Measurements from ENCODE around the gene FZD2.
"Not testable (repeated sequence)": the region's sequence is repeated elsewhere in the genome, so short reads cannot be mapped to it uniquely, and the experiment has no call there.

The FZD2 gene

DNA sequence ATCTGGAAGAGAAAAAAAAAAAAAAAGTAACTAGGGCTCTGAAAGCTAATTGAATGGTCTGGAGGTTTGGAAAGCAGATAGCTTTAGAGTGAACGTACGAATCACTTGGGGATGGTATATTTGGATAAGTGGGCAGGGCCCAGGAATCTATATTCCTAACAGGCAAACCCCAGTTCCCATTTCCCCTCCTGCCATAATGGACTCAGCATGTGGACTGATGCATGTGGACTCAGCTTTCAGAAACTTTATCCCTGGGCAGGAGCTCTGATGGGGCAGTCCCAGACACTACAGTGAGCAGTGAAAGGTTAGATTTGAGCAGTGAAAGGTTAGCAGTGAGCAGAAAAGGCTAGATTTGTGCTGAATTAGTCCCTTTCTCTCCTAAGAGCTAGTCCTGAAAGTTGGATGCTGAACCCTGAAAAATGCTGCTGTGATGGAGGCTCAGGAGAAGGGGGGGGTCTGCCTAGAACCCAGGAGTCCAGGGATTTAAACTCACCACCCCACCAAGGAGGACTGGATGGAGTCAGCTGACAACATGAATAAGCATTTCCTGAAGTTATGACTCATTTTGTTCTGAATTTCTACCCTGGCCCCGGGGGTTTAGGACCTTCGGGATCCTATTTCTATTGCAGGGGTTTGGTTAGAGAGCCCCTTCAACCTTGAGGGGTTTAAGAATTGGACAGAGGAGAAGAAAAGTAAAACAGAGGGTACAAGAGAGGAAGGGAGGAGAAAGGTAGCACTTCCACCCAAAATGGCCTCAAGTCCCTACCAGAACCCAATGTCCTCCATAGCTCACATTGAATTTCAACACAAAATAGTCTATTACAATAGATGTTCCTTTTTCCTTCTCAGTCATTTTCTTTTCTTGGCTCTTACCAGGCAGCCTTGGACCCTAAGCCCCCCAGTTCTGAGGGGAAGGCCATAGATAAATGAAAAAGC is 10.3 kb upstream of the FZD2 start:
- DNase-seq, result no peak

DNA sequence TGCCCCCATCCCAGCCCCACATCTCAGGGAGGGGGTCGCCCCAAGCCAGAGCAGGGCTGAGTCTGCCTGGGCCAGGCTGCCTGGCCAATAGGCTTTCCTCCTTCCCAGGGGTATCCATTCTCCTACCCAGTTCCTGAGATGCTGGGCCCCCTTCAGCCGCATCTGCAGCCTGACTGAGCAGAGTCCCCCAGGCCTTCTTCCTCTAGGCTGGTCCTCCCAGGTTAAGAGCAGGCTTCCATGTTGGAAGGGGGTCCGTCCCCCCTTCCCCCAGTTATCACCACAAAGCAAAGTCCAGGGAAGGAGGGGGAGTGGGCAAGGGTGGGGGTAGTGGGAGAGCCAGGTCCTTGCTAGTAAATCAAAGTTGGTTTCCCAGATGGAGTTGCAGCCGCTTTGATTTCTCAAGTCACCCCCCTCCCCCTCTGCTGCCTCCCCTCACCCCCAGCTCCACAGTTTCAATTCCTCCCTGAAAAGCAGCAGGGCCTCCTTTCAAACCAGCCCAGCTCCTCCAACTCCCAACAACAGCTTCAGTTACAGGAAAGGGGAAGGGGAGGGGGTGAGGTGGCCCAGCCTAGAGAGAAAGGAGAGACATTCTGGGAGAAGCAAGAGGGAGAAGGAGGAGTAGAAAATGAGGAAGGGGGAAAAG is 9.5 kb upstream of the FZD2 start:
- DNase-seq, result no peak

DNA sequence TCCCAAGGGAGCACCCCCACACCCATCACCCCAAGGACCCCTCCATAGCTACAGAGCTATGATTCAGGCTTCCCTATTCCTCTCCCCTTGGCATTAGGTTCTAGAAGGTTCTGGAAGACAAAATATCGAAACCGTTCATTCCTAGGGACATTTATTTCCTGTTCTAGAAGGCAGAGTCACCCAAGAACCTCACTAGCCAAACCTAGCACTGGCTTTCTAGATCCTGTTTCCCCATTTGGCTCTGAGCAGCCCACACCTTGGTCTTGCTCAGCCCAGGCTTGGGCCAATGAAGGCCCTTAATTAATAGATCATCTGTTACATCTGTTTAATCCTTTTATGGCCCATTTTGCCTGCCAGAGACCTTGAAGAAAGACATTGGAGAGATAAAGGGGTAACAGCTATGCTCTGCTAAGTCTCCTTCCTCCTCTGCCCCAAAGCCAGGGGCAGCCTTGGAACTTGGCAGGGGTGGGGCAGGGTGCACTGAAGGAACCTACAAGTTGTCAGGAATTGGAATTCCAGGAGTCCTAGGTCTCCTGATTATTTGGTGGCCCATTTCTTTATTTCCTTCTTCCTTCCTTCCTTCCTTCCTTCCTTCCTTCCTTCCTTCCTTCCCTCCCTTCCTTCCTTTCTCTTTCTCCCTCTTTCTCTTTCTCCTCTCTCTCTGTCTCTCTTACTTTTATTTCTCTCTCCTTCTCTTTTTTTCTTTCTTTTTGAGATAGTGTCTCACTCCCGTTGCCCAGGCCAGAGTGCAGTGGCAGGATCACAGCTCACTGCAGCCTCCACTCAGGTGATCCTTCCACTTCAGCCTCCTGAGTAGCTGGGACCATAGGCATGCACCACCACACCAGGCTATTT is 8.7 kb upstream of the FZD2 start:
- no peak for DNase-seq

DNA sequence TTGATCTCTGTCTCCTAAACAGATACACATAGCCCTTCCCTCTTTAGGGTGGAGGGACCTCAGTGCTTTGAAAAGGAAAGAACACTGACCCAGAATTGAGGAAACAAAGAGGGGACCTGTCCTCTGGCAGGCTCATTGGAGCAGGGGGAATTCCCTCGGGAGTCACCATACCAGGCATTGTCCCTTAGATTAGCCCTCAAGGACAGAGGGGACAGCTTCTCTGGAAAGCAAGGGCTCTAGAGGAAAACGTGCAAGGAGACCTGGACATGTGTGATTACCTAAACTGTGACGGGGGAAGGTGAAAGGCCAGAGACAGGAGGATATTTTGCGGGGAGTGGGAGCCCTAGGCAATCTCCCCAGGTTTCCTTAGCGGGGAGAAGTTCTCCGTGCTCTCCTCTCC is 7.6 kb upstream of the FZD2 start:
- DNase-seq, result no peak

DNA sequence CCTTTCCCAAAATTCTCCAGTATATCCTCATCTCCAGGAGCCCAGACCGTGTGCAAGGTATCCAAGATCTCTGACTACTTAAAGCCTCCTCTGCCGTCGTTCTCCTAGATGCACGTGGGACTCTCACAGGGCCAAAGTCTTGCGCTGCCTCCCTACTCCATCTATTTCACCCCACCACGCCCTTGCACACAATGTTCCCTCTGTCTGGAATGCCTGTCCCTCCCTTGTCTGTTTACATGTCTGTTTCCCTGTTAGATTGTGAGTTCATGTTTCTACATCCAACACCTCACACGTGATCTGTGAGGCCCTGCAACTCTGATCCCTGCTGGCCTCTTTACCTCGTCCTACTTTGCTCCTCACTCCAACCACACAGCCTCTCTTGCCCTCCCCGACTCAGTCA is 4.9 kb upstream of the FZD2 start:
- no peak for DNase-seq

DNA sequence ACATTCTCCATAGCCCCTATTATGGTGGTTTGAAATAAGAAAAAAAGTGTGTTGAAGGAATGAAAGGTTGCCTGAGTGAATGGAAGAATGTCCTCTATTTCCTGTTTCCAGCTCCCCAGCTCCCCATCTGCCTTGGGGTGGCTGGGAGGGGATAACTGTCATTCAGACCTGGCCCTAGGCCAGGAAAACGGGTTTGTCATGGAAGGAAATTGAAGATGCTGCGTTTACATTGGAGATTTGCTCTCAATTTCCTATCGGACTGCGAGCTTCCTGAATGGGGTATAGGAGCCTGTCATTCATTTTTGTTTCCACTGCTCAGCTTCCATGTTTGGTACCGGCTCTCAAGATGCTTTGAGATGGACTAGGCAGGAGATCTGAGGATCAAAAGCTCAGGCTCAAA is 2.2 kb upstream of the FZD2 start:
- DNase-seq, result no peak

DNA sequence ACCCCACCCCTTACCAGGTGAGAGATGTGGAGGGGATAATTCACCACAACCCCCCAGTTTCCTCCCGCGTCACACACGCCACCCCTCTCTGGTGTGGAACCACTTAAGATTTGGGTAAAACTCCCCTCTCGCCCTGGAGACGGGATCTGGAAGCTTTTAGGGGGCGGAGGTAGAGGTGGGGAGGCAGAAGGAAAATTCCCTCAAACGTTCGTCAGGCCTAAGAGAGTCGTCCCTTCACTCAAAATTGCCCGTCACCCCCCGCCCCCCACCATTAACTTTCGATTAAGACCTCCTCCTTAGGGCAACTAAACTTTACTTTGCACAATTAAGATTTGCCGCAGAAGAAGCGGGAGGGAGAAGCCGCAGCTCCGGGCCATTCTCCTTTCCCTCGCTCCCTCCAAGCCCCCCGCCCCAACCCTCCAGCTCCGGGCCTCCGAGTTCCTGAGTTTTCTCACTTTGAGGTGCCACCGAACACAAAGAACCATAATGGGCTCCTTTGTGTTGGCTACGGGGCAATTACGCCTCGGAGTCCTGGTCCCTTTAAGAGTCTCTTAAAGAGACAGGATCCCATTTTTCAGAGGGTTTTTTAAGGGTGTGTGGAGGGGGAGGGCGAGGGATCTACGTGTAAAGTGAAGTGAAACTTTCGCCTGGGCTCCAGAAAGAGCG is 985 bp upstream of the FZD2 start:
- no peak for DNase-seq

DNA sequence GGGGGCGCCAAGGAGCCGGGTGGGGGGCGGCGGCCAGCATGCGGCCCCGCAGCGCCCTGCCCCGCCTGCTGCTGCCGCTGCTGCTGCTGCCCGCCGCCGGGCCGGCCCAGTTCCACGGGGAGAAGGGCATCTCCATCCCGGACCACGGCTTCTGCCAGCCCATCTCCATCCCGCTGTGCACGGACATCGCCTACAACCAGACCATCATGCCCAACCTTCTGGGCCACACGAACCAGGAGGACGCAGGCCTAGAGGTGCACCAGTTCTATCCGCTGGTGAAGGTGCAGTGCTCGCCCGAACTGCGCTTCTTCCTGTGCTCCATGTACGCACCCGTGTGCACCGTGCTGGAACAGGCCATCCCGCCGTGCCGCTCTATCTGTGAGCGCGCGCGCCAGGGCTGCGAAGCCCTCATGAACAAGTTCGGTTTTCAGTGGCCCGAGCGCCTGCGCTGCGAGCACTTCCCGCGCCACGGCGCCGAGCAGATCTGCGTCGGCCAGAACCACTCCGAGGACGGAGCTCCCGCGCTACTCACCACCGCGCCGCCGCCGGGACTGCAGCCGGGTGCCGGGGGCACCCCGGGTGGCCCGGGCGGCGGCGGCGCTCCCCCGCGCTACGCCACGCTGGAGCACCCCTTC is 484 bp downstream of the FZD2 start:
- no peak for DNase-seq

DNA sequence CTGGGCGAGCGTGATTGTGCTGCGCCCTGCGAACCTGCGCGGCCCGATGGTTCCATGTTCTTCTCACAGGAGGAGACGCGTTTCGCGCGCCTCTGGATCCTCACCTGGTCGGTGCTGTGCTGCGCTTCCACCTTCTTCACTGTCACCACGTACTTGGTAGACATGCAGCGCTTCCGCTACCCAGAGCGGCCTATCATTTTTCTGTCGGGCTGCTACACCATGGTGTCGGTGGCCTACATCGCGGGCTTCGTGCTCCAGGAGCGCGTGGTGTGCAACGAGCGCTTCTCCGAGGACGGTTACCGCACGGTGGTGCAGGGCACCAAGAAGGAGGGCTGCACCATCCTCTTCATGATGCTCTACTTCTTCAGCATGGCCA is 1.0 kb downstream of the FZD2 start:
- DNase-seq, result no peak

DNA sequence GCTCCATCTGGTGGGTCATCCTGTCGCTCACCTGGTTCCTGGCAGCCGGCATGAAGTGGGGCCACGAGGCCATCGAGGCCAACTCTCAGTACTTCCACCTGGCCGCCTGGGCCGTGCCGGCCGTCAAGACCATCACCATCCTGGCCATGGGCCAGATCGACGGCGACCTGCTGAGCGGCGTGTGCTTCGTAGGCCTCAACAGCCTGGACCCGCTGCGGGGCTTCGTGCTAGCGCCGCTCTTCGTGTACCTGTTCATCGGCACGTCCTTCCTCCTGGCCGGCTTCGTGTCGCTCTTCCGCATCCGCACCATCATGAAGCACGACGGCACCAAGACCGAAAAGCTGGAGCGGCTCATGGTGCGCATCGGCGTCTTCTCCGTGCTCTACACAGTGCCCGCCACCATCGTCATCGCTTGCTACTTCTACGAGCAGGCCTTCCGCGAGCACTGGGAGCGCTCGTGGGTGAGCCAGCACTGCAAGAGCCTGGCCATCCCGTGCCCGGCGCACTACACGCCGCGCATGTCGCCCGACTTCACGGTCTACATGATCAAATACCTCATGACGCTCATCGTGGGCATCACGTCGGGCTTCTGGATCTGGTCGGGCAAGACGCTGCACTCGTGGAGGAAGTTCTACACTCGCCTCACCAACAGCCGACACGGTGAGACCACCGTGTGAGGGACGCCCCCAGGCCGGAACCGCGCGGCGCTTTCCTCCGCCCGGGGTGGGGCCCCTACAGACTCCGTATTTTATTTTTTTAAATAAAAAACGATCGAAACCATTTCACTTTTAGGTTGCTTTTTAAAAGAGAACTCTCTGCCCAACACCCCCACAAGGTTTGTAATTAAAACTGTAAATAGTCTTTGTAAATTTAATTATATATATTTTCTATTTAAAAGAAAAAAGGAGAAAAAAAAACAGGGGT is 1.7 kb downstream of the FZD2 start:
- DNase-seq, result no peak

DNA sequence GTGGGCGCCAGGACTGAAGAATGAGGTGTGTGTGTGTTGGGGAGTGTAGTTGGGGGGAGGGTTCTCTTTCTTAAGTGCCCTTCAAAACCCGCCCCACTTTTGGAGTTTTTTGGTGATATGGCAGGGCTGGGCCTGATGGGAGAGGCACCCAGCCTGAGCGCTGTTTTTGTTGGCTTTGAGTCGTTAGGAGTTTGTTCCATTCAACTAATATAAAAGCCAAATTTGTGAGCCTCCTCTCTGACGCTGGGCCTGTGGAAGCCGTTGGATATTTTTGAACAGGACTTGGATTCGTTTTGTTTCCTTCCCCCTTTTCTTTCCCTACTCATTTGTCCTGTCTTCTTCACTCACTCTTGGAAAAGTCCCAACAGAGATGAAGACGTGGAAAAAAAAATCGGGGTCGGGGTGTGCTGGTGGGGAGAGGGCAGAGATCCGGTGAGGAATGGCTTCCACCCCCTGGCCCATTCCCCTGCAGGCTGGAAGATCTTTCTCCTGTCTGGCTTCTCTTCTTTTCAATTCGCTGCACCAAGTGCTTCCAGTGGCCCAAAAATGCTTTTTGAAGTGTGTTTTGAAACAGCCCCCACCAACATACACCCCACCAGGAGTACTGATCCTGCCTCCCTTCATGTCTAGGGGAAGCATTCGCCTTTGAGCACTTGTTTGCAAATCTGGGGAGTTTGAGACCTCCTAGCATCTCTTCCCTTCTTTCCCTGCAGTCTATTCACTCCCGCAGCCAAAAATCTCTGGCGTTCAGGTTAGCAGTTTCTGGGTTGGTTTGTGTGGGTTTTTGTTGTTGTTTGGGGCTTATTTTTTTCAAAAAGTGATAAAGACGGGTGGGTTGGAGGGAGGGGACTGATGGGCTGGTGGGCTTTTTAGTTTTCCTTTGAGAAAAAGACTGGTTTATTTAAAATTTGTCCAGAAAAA is 2.6 kb downstream of the FZD2 start:
- DNase-seq, result no peak

DNA sequence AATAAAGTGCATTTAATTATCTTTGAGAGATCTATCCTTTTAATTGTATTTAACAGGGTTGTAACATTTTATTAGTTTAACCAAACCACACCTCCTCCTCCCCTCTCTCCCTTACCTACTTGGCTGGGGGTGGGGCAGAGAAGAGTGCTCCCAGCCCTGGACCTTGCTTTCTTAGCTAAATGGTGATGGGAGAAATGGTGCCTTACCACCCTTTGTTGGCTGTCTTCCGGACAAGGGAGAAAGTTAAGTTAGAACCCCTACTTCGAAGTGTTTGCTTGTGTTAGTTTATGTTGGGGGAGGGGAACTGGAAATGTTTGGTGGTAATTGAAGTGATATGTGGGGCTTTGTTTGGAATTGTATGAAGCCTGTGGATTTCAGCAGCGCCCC is 3.9 kb downstream of the FZD2 start:
- no peak for DNase-seq

DNA sequence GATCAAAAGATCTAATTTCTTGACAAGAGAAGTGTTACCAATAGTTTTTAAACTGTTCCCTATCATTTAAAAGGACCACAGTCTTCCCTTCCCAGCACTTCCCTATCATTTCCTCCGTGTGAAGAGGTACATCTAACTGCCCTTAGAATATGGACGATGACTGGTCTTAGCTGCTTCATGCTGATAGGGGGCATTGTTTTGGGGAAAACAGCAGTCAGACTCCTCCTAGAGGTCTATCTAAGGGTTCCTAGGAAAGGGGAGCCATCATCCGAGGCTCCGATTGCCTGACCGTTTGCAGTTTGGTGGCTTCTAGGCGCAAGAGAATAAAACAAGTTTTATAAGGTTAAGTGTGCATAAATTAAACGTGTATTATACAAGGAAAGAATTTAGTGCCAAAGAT is 7.1 kb downstream of the FZD2 start:
- no peak for DNase-seq

DNA sequence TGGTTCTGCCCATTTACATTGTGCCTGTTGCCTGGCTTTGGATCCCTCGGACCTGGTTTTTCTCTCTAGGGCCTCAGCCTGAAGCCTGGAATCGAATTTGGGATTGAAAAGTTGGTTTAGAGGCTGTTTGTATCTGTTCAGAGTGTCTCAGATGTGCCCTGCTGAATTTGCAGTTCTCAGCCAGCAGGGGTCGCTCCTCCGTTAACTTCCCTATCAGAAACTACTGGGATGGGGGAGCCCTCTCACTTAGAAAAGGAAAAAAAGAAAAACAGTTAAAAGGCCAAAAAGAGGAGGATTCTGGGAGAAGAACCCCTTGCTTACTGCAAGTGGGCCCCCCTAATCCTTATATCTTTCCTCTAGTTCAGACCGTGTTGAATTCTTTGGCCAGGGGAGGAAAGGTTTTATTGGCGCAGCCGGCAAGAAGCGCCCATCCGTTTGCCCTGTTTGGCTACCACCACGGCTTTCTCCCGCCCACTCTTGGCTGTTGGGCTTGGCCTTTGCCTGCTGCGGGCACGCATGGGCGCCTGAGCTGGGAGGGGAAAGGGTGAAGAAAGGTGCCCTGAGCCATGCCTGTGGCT is 8.7 kb downstream of the FZD2 start:
- no peak for DNase-seq

DNA sequence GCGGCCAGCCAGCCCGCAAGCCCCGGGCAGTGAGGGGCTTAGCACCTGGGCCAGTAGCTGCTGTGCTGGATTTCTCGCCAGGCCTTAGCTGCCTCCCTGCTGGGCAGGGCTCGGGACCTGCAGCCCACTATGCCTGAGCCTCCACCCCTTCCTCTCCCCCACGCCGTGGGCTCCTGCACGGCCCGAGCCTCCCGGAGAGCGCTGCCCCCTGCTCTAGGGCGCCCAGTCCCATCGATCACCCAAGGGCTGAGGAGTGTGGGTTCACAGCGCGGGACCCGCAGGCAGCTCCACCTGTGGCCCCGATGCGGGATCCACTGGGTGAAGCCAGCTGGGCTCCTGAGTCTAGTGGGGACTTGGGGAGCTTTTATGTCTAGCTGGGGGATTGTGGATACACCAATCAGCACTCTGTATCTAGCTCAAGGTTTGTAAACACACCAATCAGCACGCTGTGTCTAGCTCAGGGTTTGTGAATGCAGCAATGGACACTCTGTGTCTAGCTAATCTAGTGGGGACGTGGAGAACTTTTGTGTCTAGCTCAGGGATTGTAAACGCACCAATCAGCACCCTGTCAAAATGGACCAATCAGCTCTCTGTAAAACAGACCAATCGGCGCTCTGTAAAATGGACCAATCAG is 11.1 kb downstream of the FZD2 start:
- not testable (repeated sequence) for DNase-seq

DNA sequence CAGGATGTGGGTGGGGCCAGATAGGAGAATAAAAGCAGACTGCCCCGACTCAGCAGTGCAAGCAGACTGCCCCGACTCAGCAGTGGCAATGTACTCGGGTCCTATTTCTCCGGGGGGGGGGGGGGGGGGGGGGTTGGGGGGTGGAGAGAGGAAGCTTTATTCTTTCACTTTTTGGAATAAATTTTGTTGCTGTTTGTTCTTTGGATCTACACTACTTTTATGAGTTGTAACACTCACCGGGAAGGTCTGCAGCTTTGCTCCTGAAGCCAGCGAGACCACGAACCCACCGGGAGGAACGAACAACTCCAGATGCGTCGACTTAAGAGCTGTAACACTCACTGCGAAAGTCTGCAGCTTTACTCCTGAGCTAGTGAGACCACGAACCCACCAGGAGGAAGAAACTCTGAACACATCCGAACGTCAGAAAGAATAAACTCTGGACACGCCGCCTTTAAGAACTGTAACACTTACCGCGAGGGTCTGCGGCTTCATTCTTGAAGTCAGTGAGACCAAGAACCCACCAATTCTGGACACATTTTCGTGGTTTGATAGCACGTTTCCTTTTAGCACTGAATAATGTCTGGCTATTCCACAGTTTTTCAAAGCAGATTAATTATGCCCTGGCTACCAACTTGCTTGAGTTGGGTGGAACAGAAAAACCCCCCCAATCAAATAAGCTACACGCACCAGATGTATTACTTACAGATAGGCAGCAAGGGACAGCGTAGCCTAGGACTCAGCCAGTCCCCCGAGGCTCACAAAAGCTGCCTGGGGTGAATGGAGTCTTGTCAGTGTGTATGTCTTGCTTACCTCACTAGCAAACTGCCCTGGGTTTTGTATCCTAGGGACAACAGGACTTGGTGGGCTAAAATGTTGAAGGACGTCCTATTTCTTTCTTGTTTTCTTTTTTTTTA is 11.9 kb downstream of the FZD2 start:
- DNase-seq, result no peak

DNA sequence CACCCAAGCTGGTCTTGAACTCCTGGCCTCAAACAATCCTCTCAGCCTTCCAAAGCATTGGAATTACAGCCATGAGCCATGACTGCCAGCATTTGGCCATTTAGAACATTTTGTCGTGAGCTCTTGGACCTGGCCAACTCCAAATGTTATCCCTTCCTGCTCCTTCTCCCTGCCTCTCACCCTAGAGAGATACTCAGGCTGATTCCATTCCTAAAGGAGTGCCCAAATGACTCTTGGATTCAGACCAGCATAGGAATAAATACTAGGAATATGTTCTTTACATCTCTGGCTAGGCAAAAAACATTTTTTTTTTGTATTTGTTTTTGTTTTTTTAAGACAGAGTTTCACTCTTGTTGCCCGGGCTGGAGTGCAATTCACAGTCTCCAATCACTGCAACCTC is 15.5 kb downstream of the FZD2 start:
- DNase-seq, result no peak

DNA sequence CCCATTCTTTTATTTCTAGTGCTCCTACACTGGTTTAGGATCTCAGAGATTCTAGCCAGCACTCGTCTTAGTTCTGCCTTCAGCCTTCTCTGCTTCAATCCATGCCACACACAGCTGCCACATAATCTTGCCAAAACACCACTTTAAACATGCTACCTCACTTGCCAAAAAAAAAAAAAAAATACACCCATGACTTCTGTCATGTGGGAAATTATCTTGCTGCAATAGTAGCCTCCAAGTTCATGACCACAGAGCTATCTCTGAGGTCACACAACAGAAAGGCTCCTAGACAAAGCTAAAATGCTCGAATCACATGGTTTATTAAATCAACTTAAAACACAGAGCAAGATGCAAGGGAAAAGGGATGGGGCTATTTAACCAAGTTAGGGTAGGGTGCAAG is 18.1 kb downstream of the FZD2 start:
- DNase-seq, result no peak
